ENCODE data around the gene FHIT. TPM values are rescaled to one million over a fixed set of nuclear protein-coding genes. Genes with fewer than 3 reads are reported as not detected.

Gene FHIT
- total RNA-seq, 1 donor from 2014 or later, result 11.5 TPM

- Histone ChIP-seq H3K27me3 (ENCODE audit: control insufficient read depth, insufficient read depth, low read length) (peaks cover 2% of the 10 kb centered on the region), H3K4me3 (ENCODE audit: low read depth, low read length) (no peak overlapping the region), H3K36me3 (ENCODE audit: control insufficient read depth, insufficient read depth, low read length) (no peaks in the 10 kb centered on the region)
- TF ChIP-seq CTCF (IDR thresholded peaks at IDR 0.05; ENCODE audit: insufficient read depth, low read length, poor library complexity, severe bottlenecking), result no peak
- DNase-seq (ENCODE audit: low read depth), result no peak
These were observed 1022.4 kb downstream of the FHIT start for GRCh38 chr3:60228823-60229222.

GRCh38 chr3:60226912-60227311 is 1024.3 kb downstream of the FHIT start:
- DNase-seq (ENCODE audit: low read depth), result peak; percentile 32
- H3K27me3 ChIP-seq (ENCODE audit: control insufficient read depth, insufficient read depth, low read length), result peaks cover 2% of the 10 kb centered on the region
- no peak for TF ChIP-seq CTCF (IDR thresholded peaks at IDR 0.05; ENCODE audit: insufficient read depth, low read length, poor library complexity, severe bottlenecking)

GRCh38 chr3:60225848-60226247 is 1025.4 kb downstream of the FHIT start:
- H3K36me3 ChIP-seq (ENCODE audit: control insufficient read depth, insufficient read depth, low read length), result no peaks in the 10 kb centered on the region
- peaks cover 2% of the 10 kb centered on the region for H3K27me3 ChIP-seq (ENCODE audit: control insufficient read depth, insufficient read depth, low read length)
- TF ChIP-seq CTCF (IDR thresholded peaks at IDR 0.05; ENCODE audit: insufficient read depth, low read length, poor library complexity, severe bottlenecking), result no peak
- no peak for DNase-seq (ENCODE audit: low read depth)
- no peak overlapping the region for H3K4me3 ChIP-seq (ENCODE audit: low read depth, low read length)

More at GRCh38 chr3:60226912-60227311, 1024.3 kb downstream of the FHIT start:
- H3K36me3 ChIP-seq (ENCODE audit: control insufficient read depth, insufficient read depth, low read length), result no peaks in the 10 kb centered on the region
- no peak overlapping the region for H3K4me3 ChIP-seq (ENCODE audit: low read depth, low read length)

GRCh38 chr3:60220768-60221167 is 1030.5 kb downstream of the FHIT start:
- TF ChIP-seq CTCF (IDR thresholded peaks at IDR 0.05; ENCODE audit: insufficient read depth, low read length, poor library complexity, severe bottlenecking), result no peak
- H3K27me3 ChIP-seq (ENCODE audit: control insufficient read depth, insufficient read depth, low read length), result peaks cover 2% of the 10 kb centered on the region
- DNase-seq (ENCODE audit: low read depth), result no peak
- no peaks in the 10 kb centered on the region for H3K36me3 ChIP-seq (ENCODE audit: control insufficient read depth, insufficient read depth, low read length)
- H3K4me3 ChIP-seq (ENCODE audit: low read depth, low read length), result no peak overlapping the region

- no peaks in the 10 kb centered on the region for H3K27me3 ChIP-seq (ENCODE audit: control insufficient read depth, insufficient read depth, low read length)
- no peak for DNase-seq (ENCODE audit: low read depth)
- TF ChIP-seq CTCF (IDR thresholded peaks at IDR 0.05; ENCODE audit: insufficient read depth, low read length, poor library complexity, severe bottlenecking), result no peak
These were observed 1031.8 kb downstream of the FHIT start for GRCh38 chr3:60219501-60219900.

GRCh38 chr3:60217156-60217911 is 1033.9 kb downstream of the FHIT start:
- no peak for DNase-seq (ENCODE audit: low read depth)
- H3K36me3 ChIP-seq (ENCODE audit: control insufficient read depth, insufficient read depth, low read length), result no peaks in the 10 kb centered on the region
- H3K27me3 ChIP-seq (ENCODE audit: control insufficient read depth, insufficient read depth, low read length), result no peaks in the 10 kb centered on the region
- TF ChIP-seq CTCF (IDR thresholded peaks at IDR 0.05; ENCODE audit: insufficient read depth, low read length, poor library complexity, severe bottlenecking), result no peak
- H3K4me3 ChIP-seq (ENCODE audit: low read depth, low read length), result no peak overlapping the region

More at GRCh38 chr3:60219501-60219900, 1031.8 kb downstream of the FHIT start:
- Histone ChIP-seq H3K4me3 (ENCODE audit: low read depth, low read length) (no peak overlapping the region), H3K36me3 (ENCODE audit: control insufficient read depth, insufficient read depth, low read length) (no peaks in the 10 kb centered on the region)

Measured in kidney epithelial cell (primary cell).